ENCODE measurements around the gene COL6A1. TPM values are rescaled to one million over a fixed set of nuclear protein-coding genes. Genes with fewer than 3 reads are reported as not detected.

The COL6A1 gene
- total RNA-seq, 1 donor from 2014 or later: 65.5 TPM

GRCh38 chr21:46011267-46011967, 29.8 kb downstream of the COL6A1 start:
- peaks cover 3% of the 10 kb centered on the region for H3K36me3 Mint-ChIP-seq (ENCODE audit: low read depth, unreplicated experiment)
- DNase-seq (ENCODE audit: low spot score): no peak
- H3K4me1 Mint-ChIP-seq (ENCODE audit: unreplicated experiment): no peaks in the 10 kb centered on the region
- peak overlapping the region; percentile 77 for H3K4me3 Mint-ChIP-seq (ENCODE audit: unreplicated experiment)
- H3K27ac Mint-ChIP-seq (ENCODE audit: unreplicated experiment): peak overlapping the region; percentile 57
- no peak for TF ChIP-seq CTCF (IDR thresholded peaks at IDR 0.05; ENCODE audit: unreplicated experiment)
- no peaks in the 10 kb centered on the region for H3K9me3 Mint-ChIP-seq (ENCODE audit: unreplicated experiment)
- H3K27me3 Mint-ChIP-seq (ENCODE audit: unreplicated experiment): peaks cover 6% of the 10 kb centered on the region

GRCh38 chr21:46012154-46012553, 30.6 kb downstream of the COL6A1 start:
- Mint-ChIP-seq H3K4me1 (ENCODE audit: unreplicated experiment) (no peaks in the 10 kb centered on the region), H3K27ac (ENCODE audit: unreplicated experiment) (no peak overlapping the region), H3K27me3 (ENCODE audit: unreplicated experiment) (peaks cover 6% of the 10 kb centered on the region), H3K9me3 (ENCODE audit: unreplicated experiment) (no peaks in the 10 kb centered on the region), H3K36me3 (ENCODE audit: low read depth, unreplicated experiment) (peaks cover 3% of the 10 kb centered on the region), H3K4me3 (ENCODE audit: unreplicated experiment) (no peak overlapping the region)
- no peak for TF ChIP-seq CTCF (IDR thresholded peaks at IDR 0.05; ENCODE audit: unreplicated experiment)
- DNase-seq (ENCODE audit: low spot score): no peak

GRCh38 chr21:46014828-46015227, 33.3 kb downstream of the COL6A1 start:
- no peak overlapping the region for H3K4me3 Mint-ChIP-seq (ENCODE audit: unreplicated experiment)
- DNase-seq (ENCODE audit: low spot score): no peak
- no peak for TF ChIP-seq CTCF (IDR thresholded peaks at IDR 0.05; ENCODE audit: unreplicated experiment)
- H3K4me1 Mint-ChIP-seq (ENCODE audit: unreplicated experiment): no peaks in the 10 kb centered on the region
- peaks cover 3% of the 10 kb centered on the region for H3K27me3 Mint-ChIP-seq (ENCODE audit: unreplicated experiment)
- peaks cover 3% of the 10 kb centered on the region for H3K36me3 Mint-ChIP-seq (ENCODE audit: low read depth, unreplicated experiment)
- H3K9me3 Mint-ChIP-seq (ENCODE audit: unreplicated experiment): no peaks in the 10 kb centered on the region
- H3K27ac Mint-ChIP-seq (ENCODE audit: unreplicated experiment): no peak overlapping the region

GRCh38 chr21:46017148-46017547, 35.6 kb downstream of the COL6A1 start:
- no peak for DNase-seq (ENCODE audit: low spot score)
- no peaks in the 10 kb centered on the region for H3K4me1 Mint-ChIP-seq (ENCODE audit: unreplicated experiment)
- H3K27me3 Mint-ChIP-seq (ENCODE audit: unreplicated experiment): peaks cover 2% of the 10 kb centered on the region
- H3K4me3 Mint-ChIP-seq (ENCODE audit: unreplicated experiment): no peak overlapping the region
- no peak for TF ChIP-seq CTCF (IDR thresholded peaks at IDR 0.05; ENCODE audit: unreplicated experiment)
- no peaks in the 10 kb centered on the region for H3K36me3 Mint-ChIP-seq (ENCODE audit: low read depth, unreplicated experiment)
- H3K27ac Mint-ChIP-seq (ENCODE audit: unreplicated experiment): no peak overlapping the region
- H3K9me3 Mint-ChIP-seq (ENCODE audit: unreplicated experiment): no peaks in the 10 kb centered on the region

- H3K4me3 Mint-ChIP-seq (ENCODE audit: unreplicated experiment): no peak overlapping the region
- DNase-seq (ENCODE audit: low spot score): no peak
- H3K27me3 Mint-ChIP-seq (ENCODE audit: unreplicated experiment): peaks cover 2% of the 10 kb centered on the region
- no peaks in the 10 kb centered on the region for H3K9me3 Mint-ChIP-seq (ENCODE audit: unreplicated experiment)
- no peaks in the 10 kb centered on the region for H3K4me1 Mint-ChIP-seq (ENCODE audit: unreplicated experiment)
- no peak overlapping the region for H3K27ac Mint-ChIP-seq (ENCODE audit: unreplicated experiment)
- H3K36me3 Mint-ChIP-seq (ENCODE audit: low read depth, unreplicated experiment): no peaks in the 10 kb centered on the region
- TF ChIP-seq CTCF (IDR thresholded peaks at IDR 0.05; ENCODE audit: unreplicated experiment): no peak
Measured at GRCh38 chr21:46017695-46018094, 36.1 kb downstream of the COL6A1 start.

Measured in endothelial cell (in vitro differentiated cells).